ENCODE measurements around the gene GAREM1. TPM values are rescaled to one million over a fixed set of nuclear protein-coding genes. Genes with fewer than 3 reads are reported as not detected.

GAREM1 gene
- total RNA-seq, 1 experiment from 2014 or later: 10.2 TPM

- peaks cover 14% of the 10 kb centered on the region; the same call in 1 of the 2 replicates for H3F3A ChIP-seq (ENCODE audit: insufficient read depth, low read depth)
- no peak overlapping the region for H3K4me2 ChIP-seq
- no peak for DNase-seq
- no peak overlapping the region for H2AFZ ChIP-seq
- no peaks in the 10 kb centered on the region for H3K27me3 ChIP-seq (ENCODE audit: insufficient read depth, low read depth)
- ChIA-PET POLR2A (ENCODE audit: unreplicated experiment) (interaction anchor here (0.7 kb wide), 1 partner anchor 170 kb away, joined by 9 read pairs; no protein-coding TSS in a partner anchor), CTCF (no interaction called here)
- H3K9me2 ChIP-seq (ENCODE audit: insufficient read depth): no peaks in the 10 kb centered on the region
- H4K20me1 ChIP-seq (ENCODE audit: insufficient read depth): no peaks in the 10 kb centered on the region
- no peak overlapping the region for H3K27ac ChIP-seq
- peaks cover 20% of the 10 kb centered on the region for H3K4me1 ChIP-seq (replicated peaks; ENCODE audit: insufficient read depth)
- H3K4me3 ChIP-seq: no peak overlapping the region
- peaks cover 3% of the 10 kb centered on the region; the same call in 1 of the 2 replicates for H3K79me2 ChIP-seq (ENCODE audit: low read depth)
- intact Hi-C loops (cut with micrococcal nuclease; ENCODE audit: unreplicated experiment): no loop called here
- no peaks in the 10 kb centered on the region for H3K36me3 ChIP-seq (ENCODE audit: low read depth)
- no TSS peak for BruUV-seq (replicated peaks)
- TF ChIP-seq CTCF (conservative IDR thresholded peaks at IDR 0.05): no peak
- TF ChIP-seq EZH2 (IDR thresholded peaks at IDR 0.05; ENCODE audit: low read depth): no peak
- no peaks in the 10 kb centered on the region for H3K9me3 ChIP-seq (ENCODE audit: insufficient read depth, low read depth)
Measured at GRCh38 chr18:32298171-32298667, 172.5 kb downstream of the GAREM1 start.

- ChIA-PET CTCF (no interaction called here), POLR2A (ENCODE audit: unreplicated experiment) (interaction anchor here (0.7 kb wide), 1 partner anchor 171 kb away, joined by 9 read pairs; no protein-coding TSS in a partner anchor)
- Histone ChIP-seq H3K9me3 (ENCODE audit: insufficient read depth, low read depth) (no peaks in the 10 kb centered on the region), H3K79me2 (ENCODE audit: low read depth) (peaks cover 3% of the 10 kb centered on the region; the same call in 1 of the 2 replicates), H4K20me1 (ENCODE audit: insufficient read depth) (no peaks in the 10 kb centered on the region), H3K27ac (no peak overlapping the region), H3K36me3 (ENCODE audit: low read depth) (no peaks in the 10 kb centered on the region), H3K4me3 (no peak overlapping the region), H3K4me2 (no peak overlapping the region), H3K4me1 (replicated peaks; ENCODE audit: insufficient read depth) (peaks cover 18% of the 10 kb centered on the region), H3K9me2 (ENCODE audit: insufficient read depth) (no peaks in the 10 kb centered on the region), H3K27me3 (ENCODE audit: insufficient read depth, low read depth) (no peaks in the 10 kb centered on the region), H2AFZ (no peak overlapping the region), H3F3A (ENCODE audit: insufficient read depth, low read depth) (peaks cover 12% of the 10 kb centered on the region; the same call in 1 of the 2 replicates)
- BruUV-seq (replicated peaks): no TSS peak
- intact Hi-C loops (cut with micrococcal nuclease; ENCODE audit: unreplicated experiment): no loop called here
- DNase-seq: no peak
- TF ChIP-seq EZH2 (IDR thresholded peaks at IDR 0.05; ENCODE audit: low read depth) (no peak), CTCF (conservative IDR thresholded peaks at IDR 0.05) (no peak)
Measured at GRCh38 chr18:32297579-32298170, 173.0 kb downstream of the GAREM1 start.

- no peak for TF ChIP-seq CTCF (conservative IDR thresholded peaks at IDR 0.05)
- no peaks in the 10 kb centered on the region for H4K20me1 ChIP-seq (ENCODE audit: insufficient read depth)
- no peaks in the 10 kb centered on the region for H3K27me3 ChIP-seq (ENCODE audit: insufficient read depth, low read depth)
- H3K9me2 ChIP-seq (ENCODE audit: insufficient read depth): no peaks in the 10 kb centered on the region
- no peak for DNase-seq
- H3K36me3 ChIP-seq (ENCODE audit: low read depth): no peaks in the 10 kb centered on the region
- no peak overlapping the region for H2AFZ ChIP-seq
- H3K79me2 ChIP-seq (ENCODE audit: low read depth): peaks cover 3% of the 10 kb centered on the region; the same call in 1 of the 2 replicates
- peaks cover 10% of the 10 kb centered on the region for H3K4me1 ChIP-seq (replicated peaks; ENCODE audit: insufficient read depth)
- H3K9me3 ChIP-seq (ENCODE audit: insufficient read depth, low read depth): no peaks in the 10 kb centered on the region
- H3K4me3 ChIP-seq: no peak overlapping the region
- CTCF ChIA-PET: no interaction called here
- peaks cover 4% of the 10 kb centered on the region; the same call in 1 of the 2 replicates for H3F3A ChIP-seq (ENCODE audit: insufficient read depth, low read depth)
- POLR2A ChIA-PET (ENCODE audit: unreplicated experiment): no interaction called here
- intact Hi-C loops (cut with micrococcal nuclease; ENCODE audit: unreplicated experiment): no loop called here
- no peak overlapping the region for H3K27ac ChIP-seq
- no peak overlapping the region for H3K4me2 ChIP-seq
- no TSS peak for BruUV-seq (replicated peaks)
Measured at GRCh38 chr18:32296851-32297250, 173.8 kb downstream of the GAREM1 start.

Data from PC-9 (cell line).